ENCODE data around the gene CBLN3.

DNA sequence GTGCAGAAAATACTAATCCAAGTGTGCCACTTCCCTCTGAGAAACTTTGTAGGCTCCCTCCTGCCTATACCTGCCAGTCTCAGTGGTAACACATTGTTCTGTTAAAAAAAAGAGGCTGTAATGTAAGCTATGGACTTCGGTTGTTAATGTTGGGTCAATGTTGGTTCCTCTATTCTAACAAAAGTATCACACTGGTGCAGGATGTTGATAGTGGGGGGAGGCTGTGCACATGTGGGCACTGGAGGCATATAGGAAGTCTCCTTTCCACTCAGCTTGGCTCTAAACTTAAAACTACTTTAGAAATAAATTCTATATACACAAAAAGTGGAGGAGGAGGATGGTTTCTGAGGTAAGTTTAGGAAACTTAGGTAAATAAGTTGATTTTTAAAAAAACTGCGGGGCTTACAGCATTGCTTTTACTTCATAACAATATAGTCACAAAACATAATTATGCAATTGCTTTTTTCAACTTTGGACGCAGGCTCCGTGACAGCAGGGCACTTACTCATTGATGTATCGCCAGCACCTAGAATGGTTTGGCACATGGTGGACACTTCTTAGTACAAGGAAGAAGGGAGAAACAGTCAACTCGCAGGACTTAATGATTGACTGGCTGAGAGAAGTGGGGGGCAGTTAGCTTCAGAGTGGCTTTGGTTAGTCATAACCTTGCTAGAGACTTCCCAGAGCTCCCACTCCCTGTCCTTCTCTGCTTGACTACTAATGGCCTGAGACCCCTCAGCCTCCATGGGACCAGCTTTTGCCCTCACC is 38.6 kb downstream of the CBLN3 start:
- TF ChIP-seq, protein P1, sequence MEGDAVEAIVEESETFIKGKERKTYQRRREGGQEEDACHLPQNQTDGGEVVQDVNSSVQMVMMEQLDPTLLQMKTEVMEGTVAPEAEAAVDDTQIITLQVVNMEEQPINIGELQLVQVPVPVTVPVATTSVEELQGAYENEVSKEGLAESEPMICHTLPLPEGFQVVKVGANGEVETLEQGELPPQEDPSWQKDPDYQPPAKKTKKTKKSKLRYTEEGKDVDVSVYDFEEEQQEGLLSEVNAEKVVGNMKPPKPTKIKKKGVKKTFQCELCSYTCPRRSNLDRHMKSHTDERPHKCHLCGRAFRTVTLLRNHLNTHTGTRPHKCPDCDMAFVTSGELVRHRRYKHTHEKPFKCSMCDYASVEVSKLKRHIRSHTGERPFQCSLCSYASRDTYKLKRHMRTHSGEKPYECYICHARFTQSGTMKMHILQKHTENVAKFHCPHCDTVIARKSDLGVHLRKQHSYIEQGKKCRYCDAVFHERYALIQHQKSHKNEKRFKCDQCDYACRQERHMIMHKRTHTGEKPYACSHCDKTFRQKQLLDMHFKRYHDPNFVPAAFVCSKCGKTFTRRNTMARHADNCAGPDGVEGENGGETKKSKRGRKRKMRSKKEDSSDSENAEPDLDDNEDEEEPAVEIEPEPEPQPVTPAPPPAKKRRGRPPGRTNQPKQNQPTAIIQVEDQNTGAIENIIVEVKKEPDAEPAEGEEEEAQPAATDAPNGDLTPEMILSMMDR (conservative IDR thresholded peaks at IDR 0.05; ENCODE audit: low read depth, low read length), result no peak
- TF ChIP-seq EZH2 (IDR thresholded peaks at IDR 0.05; ENCODE audit: low read length, unreplicated experiment) (no peak), EZH2phosphoT487 (IDR thresholded peaks at IDR 0.05; ENCODE audit: borderline replicate concordance, low read length) (no peak)

All from PC-3 (cell line).